Stimulated activated CD4-positive, alpha-beta T cell treated with anti-CD3 and anti-CD28 coated beads, TNF-alpha, amount 100 ng/mL, for 1 hour (primary cell): ENCODE measurements around the gene RALGAPA2.

Experiments
- DNase-seq, 3 donors: peaks; one replicate each; pipeline ENCODE4 v3.0.0-alpha.2; 2020; ENCODE audit warnings: low read depth in 3 of 3, low spot score in 1 of 3

RALGAPA2 gene

DNA sequence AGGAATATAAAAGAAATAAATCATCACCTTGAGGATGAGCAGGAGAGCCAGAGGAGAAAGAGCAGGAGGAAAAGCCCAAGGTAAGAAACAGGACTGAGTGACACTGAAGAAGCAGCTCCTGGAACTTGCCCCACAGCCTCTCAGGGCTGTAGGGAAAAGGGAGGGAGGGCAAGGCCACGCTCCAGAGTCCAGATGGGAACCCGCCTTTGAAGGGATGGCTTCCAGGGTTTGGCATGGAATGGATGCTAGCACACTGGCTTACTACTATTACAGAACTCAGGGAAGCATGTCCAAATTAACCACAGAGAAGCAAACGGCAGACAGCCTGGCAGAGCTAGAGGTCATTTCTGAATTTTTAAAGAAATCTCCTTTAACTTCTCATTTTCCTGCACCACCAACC is 26.8 kb downstream of the RALGAPA2 start:
- DNase-seq: no peak

DNA sequence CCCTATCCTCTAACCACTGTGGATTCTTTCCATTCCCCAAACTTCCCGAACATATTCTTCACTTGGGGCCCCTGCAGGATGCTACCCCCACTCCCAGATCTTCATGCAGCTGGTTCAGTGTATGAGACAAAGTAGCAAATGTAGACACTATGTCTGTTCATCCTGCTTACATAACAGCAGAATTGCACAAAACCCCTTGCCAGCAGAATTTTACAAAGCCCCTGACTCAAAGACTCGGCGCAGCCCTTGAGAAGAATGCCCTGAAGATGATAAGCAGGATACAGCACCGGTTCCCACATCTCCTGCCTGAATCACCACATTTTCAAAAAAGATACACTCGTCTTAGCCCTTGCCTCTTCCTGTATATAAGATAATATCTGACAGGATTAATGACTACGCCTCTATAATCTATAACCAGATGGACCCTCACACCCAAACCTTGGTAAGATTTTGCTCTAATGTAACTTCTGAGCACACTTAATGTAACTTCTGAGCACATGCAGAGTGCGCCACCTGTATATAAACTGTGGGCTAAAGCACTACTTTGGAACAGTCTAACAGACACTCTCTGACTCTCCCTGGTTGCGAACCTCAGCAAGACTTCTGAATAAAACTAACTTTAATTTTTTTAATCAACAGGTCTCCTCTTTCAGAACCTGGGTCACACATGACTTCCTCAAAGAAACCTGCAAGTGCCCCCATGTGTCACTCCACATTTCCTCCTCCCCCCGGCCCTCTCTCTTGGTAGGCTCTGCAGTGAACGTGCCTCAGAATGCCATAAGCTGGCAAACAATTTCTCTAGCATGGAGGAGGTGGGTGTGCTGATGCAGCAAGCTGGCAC is 28.7 kb downstream of the RALGAPA2 start:
- no peak for DNase-seq

DNA sequence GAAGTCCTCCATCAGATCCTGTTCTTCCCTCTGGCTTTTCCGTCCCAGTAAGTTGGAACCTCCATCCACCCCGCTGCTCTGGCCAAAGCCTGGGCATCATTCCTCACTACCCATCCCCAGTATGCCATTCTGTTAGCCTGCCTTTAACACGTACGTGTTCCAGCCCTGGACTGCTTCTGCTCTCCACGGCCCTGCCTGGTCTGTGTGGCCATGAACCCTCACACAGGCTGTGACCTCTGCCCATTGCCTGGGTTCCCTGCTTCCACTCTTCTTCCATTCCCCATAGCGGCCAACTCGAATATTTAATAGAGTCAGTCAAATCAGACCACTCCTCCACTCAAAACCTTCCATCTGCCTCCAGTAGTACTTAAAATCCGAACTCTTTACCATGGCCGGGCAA is 29.4 kb downstream of the RALGAPA2 start:
- DNase-seq: no peak

DNA sequence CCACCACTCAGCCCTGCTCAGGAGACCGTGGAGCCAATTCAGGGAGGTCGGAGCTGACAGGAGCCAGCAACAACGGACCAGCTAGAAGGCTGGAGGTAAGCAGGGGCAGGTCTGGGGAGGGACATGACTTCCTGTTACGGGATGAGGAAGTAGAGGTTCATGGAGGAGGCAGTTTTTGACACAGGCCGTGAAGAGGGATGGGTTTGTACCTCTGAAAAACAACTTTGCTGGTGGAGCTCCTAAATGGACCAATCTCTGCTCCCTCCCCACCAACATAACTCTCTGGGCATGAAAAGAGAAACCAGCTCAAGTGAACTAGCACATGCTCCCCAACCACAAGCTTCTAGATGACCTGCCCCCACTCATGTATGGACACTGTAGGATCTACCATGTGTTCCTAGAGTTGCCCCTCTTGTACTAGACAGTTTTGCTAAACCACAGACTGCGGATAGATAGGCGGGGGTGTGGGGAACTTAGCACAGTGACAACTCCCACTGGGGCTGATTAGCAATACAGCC is 31.4 kb downstream of the RALGAPA2 start:
- no peak for DNase-seq

DNA sequence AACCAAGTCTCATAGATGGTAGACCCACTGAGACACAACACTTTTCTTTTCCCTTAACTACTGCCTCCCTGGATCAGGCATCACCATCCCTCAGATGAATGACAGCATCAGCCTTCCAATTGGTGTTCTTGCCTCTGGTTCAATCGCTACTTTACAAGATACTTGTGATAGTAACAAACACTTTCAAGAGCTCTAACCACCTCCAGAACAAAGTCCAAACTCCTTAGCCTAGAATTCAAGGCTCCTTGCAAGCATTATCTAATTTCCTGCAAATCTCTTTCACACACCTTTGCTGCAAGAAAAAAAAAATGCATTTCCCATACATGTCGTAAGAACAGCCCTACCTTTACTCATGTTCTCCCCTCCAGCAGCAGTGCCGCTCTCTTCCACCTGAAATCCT is 33.1 kb downstream of the RALGAPA2 start:
- no peak for DNase-seq

DNA sequence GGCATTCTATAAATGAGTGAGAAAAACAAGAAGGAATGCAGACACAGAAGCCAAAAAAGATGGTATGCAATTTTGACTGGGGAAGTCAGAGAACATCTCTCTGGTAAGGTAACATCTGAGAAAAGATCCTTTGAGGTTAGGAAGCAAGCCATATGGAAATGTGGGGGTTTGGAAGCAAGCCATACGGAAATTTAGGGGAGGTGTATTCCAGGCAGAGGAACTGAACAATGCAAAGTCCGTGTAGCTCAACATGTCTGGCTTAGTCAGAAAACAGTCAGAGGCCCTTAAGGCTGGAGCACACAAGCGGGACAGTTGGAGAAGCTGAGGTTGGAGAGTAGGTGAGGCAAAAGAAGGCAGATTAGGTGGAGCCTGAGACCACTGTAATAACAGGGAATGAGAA is 35.3 kb downstream of the RALGAPA2 start:
- DNase-seq: no peak

DNA sequence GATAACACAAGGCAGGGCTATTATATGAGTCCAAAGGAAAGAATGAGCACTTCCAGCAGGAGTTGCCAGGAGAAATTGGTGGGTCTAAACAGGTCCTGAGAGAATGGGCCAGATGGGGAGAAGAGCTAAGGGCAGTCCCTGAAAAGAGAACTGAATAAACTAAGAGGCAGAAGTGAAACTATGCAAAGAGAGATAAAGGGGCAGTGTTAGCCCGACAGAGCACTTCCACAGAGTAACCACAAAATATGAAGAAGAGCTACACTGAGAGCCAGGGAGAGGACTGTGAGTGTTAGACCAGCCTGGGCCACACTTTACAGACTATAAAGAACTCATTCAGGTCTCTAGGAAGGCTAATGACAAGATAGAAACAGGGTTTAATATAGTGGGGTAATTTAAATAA is 43.8 kb downstream of the RALGAPA2 start:
- no peak for DNase-seq

DNA sequence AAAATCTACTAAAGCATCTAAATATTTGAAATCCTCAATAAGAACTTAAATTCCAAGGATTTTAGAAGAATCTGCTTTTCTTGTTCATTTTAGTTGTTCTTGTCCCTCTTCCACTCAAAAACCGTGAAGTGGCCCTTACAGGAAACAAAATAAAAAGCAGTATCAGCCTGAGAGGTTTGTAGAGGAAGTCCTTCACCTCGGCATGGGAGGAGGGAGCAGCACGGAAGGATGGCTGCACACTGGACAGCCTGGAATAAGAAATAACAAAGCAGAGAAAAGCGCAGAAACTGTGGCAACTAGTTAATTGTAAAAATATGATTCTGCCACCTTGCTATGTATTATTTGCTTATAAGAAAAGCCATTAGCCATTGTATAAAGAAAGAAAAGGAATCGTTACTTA is 46.1 kb downstream of the RALGAPA2 start:
- no peak for DNase-seq

DNA sequence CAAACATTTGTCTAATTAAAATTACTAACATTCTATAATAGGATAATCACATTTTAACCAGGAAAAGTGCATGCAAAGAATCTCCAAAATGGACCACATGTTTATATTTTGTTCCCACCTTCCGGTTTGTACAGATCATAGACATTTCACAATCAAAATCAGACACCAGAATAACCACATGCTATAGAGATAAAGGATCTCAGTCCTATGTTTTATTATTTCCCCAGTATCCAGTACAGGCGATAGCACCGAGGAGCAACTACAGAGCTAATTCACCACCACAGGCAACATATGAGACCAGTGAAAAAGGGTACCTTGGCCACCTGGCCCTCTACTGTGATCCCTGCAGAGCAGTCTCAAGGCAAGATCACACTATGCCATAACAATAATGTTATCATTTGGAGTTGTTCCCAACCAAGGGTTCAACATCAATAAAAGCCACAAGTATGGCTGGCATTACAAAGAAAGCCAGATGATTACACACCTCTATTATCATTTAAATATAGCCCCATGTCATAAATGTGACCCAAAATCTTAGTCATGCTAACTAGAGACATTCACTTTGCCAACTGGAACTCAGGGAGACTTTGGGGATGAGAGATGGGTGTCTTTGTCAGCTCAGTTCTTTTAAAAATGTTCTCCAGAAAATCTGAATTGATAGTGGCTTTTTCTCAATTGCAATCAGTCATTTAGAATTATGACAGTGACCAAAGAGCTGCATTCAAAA is 46.7 kb downstream of the RALGAPA2 start:
- no peak for DNase-seq

DNA sequence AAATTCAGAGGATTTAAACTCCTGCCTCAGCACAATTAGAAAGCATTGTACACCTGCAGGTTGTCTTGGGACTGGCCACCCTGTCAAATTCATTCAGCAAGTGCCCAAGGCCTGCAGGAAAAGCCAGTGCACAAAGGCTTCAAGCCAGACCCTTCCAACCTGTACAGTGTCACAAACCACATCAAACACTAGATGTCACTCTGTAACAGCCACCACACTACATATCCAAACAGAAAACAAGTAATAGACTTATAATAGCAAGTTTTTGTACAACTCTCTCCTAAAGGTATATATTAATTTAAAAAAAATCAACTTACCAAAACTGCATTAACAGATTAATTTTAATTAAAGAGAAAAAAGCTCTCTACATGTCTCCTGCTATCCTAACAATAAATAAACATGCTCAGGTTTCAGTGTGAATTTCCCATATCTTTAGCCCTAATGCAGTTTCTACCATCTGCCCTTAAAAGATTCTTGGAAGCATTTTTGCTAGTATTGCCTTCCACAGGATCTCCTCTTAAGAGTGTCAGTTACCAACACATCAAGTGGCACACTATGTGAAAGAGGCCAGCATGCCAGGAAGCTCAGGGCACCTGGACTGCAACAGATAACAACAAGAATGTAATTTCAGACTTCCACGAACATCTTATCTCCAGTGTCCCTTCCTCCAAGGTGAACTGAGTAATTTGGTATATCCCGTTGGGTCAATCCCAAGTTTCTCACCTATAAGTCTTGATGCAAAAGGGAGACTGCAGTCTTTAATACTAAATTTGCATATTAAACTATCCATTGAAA is 47.5 kb downstream of the RALGAPA2 start:
- DNase-seq: no peak

DNA sequence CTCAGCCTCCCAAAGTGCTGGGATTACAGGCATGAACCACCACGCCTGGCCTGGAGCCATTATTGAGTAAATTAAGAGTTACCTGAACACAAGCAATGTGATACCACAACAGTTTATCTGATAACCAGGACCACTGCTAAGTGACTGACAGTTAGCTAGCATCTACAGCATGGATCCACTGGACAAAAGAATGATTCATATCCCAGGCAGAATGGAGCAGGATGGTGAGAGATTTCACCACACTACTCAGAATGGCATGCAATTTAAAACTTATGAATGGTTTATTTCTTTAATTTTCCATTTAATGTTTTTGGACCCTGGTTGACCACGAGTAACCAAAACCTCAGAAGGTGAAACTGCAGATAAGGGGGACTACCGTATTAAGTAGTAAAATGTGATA is 48.6 kb downstream of the RALGAPA2 start:
- no peak for DNase-seq

DNA sequence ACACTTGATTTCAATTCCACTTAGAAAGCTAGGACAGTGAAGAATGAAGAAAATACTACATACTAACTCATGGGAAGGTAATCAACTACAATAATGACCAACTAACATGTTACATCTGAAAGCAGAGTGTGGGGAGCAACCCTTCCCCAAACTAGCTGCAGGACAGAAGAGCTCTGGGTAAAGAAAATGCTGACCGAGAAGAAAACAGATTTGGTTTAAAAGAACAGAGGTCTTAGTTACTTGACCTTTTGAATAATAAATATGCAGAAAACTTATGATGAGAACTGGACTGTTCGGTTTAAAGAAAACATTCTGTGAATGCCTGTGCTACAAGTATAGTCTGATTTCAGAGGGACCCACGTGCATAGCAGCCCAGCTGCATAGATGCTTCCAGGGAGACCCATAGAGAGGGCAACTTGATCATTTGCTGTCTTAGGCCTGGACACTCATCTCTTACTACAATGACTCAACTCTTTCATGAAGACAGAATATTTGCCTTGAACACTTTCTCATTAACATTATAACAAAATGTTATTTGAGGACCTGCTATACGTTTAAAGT is 53.5 kb downstream of the RALGAPA2 start:
- no peak for DNase-seq

DNA sequence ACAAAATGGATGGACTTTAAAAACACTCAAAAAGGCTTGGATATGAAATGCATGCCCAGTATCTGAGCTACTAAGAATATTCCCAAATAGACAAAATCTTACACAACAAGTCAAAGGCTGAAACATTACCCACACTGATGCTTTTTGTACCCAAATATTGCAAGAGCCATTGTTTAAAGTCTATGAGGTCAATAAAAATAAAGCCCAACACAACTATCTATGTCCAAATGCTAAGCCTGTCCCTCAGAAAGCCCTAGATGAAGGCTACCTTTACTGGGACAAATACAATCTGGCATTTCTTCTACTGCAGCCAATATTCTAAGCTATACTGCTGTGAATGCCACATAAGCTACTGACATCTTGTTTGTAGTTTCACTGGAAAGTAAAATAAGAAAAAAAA is 54.3 kb downstream of the RALGAPA2 start:
- DNase-seq: no peak

DNA sequence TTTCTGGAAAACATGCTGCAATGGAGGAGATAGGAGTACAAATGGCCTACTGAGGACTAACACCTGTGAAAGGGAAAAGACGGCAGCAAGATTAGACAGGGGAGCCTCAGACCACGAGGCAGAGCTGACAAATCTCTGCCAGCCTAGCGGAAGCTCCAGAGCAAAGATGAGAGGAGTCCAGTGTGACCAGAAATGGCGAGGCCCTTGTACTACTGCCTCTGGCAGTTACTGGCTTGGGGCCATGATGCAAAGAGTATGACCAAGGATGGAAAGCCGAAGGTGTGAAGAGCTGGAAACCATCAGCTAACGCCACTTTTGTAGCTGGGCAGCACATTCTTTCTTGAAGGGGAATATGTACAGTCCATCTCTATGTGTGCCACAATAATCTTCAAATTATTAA is 55.4 kb downstream of the RALGAPA2 start:
- DNase-seq: no peak

DNA sequence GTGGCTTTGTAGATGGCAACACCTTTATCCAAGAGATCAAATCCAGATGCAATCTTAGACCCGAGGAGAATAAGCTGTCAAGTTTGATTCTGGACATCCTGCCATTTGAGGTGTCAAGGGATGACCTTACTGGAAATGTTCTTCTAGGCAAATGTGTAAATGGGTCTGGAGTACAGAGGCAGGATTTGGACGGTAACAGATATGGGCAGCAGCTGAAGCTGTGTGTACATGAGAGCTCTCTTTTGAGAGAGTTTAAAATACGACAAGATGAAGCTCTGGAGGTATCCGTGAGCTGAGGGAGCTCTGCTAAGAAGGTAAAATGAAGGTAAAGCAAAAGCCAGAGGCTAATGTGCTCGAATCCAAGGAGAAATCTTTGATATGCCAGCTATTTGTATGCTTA is 56.6 kb downstream of the RALGAPA2 start:
- no peak for DNase-seq

DNA sequence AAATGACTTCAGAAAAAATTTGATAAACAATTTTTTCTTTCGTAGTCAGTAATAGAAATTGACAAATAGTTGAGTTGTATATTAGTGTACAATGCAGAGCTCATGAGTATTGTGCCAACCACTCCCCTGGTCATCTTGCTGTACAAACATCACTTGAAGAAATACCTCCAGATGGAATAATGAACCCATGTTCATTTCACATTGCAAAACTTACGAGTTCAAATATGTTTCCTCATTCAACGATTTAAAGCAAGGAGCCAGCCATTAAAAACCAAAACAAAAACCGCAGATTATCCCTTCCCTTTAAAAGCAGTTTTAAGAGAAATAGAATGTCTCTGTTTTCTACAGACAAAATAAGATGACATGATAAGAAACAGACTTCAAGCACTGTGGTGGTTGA is 62.5 kb downstream of the RALGAPA2 start:
- no peak for DNase-seq

DNA sequence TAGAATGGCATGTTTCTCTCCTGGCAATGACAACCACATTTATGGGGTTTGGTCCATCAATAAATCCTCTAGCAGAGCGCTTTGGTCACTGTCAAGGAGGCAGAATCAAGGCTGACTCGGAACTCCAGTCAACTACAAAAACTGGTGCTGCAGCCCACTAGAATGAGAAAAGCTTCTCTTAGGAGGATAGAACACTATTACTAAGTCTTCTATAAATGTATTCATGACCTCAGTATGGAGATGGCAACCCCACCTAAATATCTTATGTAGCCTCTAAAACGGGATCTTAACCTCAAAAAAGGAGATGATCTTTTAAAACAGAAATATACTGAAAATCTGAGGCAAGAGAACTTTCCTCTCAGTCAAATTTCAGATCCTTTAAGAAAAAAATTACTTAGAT is 68.5 kb downstream of the RALGAPA2 start:
- no peak for DNase-seq

DNA sequence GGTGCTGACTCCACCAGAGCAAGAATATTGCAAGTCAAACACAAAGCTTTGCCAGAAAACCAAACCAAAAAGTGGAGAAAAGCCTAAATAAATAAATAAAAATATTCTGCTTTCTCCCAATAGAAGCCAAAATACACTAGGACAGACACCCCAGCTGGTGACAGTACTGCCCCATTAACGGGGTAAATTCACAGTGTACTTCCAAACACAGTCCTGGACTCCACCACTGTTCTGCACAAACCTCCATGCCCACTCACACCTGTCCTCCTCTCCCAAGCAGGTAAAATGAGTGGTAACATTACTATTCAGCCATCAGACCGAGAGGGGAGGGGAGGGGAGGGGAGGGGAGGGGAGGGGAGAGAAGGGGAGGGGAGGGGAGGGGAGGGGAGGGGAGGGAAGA is 70.7 kb downstream of the RALGAPA2 start:
- no peak for DNase-seq

DNA sequence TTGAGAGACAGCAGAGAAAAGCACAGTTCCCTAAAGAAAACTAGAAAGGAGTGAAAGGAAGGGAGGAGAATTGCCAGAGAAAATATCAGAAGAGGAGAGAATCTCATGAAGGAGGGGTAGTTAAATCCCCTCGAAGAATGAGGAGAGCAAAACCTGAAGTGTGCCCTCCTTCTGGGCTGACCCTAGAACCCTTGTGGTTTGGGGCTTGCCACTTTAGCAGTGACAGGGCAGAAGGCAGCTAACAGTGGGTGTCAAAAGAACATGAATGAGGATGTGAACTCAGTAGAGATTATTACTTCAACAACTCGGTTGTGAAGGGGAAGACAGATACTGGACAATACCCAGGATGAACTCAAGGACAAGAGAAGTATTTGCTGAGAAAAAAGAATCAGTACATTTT is 73.6 kb downstream of the RALGAPA2 start:
- no peak for DNase-seq

DNA sequence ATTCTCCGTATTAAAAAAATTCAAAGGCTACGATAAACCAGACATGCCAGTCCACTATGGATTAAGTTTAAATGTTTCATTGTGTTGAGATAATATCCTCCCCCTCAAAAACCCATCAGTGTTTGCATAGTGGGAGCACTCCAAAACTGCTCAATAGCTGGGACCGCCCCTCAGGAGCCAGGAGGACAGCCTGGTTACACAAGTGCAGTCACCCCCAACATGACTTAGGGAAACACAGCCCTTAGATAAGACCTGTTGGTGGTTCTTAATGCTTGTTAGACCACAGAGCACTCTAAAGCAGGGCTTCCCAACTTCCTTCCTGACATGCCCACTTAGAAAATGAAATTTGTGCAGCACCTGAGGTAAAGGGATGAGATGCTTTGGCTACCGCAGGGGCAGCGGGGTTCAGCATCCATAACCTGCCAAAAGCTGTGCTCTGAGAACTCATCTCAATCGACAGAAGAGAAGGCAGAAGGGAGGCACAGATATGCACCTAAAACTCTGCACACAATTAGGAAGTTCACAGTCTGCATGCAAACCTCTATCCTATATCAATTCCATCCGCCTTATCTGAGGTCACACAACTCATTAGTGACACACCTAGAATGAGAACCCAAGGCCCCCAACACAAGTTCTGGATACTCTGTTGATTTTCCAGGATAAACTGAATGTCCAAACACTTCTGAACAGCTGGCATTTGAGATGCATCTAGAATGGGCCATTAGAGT is 74.3 kb downstream of the RALGAPA2 start:
- DNase-seq: no peak

DNA sequence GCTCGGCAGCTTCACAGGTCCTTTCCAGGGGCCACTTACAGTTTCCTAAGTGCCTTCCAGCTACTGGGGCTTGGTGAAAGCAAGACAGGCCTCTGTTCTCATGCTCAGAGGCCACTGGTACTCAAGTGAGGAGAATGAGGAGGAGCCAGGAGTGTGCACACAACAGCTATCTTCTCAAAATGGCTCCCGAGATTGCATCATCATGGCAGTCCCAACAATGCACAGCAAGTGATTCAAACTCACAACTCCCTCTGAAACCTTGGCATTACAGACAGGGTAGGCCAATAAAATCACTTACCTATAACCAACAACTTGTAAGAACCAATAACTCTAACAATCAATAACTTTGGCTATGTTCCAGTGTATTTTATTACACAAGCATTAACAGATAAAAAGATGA is 77.4 kb downstream of the RALGAPA2 start:
- no peak for DNase-seq
